Measurements from ENCODE around the gene GABRG3.

The GABRG3 gene

GRCh38 chr15:27535445-27536129, 564.6 kb downstream of the GABRG3 start:
- no peak for DNase-seq

- DNase-seq, result no peak
These were observed 567.3 kb downstream of the GABRG3 start for GRCh38 chr15:27538325-27538724.

GRCh38 chr15:27541581-27541980, 570.6 kb downstream of the GABRG3 start:
- DNase-seq, result no peak

DNA sequence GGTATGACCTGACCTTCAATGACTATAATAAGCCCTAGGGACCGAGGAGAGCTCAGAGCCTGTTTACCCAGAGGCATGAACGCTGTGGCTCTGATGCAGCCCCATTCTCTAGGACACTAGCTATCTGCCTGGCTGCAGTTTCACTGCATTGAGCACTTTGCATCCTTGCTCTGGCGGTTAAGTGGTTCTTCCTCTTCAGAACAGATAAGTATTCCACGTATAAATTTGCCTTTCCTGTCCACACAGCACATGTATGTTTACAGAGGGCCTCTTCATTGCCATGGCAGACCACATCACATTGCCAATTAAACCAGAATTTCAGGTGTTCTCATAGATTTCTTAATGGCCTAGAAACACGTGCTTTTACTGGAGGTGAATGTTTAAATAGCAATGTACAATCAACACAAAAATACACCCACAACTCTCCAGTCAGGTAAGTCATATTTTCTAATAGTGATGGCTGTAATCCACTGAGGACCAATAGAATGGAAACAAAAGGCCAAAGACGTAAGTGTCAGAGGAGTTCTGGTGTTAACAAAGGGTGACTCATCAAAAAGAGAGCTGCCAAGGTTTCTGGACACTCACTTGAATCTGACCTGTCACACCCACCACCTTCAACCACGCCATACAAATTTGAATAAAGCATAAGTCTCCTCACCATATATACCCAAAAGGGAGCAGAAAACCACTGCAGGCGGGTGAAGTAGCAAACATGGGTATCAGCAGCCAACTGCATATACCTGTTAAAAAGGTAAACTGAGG, 574.7 kb downstream of the GABRG3 start:
- no peak for DNase-seq

- no peak for DNase-seq
These were observed 578.8 kb downstream of the GABRG3 start for GRCh38 chr15:27549746-27550145.

DNA sequence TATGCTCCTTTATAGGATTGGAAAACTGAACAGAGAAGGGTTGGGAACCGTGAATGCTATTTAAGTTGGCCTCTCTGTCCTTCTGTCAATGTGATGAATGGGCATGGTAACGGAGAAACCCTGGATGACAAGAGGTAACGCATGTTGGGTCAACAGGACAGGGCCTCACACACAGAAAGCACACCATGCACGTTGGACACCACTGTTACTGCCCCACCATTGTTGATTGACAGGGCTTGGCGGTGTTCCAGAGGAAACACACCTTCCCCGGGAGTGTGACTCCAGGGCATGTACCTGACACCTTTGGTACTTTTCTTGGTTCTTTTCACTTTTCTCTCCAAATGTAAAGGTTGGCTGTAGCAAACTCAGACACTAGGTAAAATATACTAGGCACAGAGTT, 579.7 kb downstream of the GABRG3 start:
- no peak for DNase-seq

DNA sequence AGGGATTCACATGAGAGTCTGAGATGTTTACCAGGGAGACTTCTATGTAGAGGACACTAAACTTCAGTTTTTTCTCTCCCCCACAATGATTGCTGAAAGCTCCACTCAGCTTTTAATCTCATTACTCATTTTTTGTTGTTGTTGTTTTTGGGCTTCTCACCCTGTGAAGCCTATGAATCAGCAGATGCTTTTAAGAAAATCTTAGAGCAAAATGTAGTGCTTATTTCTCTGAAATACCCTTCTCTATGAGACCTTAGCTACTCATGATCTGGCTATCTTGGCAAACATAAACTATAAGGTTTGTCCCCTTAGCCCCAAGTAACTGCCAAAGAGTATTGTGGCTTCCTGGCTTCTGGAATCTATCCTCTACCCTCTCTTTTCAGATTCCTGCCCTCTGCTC, 590.8 kb downstream of the GABRG3 start:
- DNase-seq, result no peak

DNA sequence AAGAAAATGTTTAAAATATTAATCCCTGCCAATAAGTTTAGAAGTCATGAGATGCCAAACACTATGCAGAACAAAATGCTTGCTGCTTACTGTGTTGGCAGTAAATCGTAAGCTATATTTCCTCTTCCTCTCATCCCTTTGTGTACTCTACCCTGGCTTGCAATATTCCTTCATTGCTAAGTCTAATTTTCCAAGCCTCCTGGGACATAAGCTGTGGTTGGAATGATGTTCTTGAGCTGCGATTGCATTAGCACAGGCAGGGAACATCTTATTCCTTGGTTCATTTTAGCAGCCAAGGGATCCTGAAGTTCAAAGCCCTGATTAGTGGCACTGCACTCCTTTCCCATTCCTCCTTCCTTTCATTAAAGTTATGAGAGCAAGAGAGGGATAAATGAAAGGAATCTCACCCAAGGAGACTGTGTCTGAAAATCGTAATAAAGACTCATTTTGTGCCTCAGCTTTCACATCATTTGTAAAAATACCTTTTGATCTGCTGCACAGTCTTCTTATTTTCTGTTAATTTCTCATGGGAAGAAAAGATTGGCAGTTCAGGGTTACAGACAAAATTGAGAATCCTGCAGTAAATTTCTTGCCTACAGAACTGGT, 592.9 kb downstream of the GABRG3 start:
- no peak for DNase-seq

- DNase-seq, result no peak
These were observed 593.7 kb downstream of the GABRG3 start for GRCh38 chr15:27564656-27565055.

DNA sequence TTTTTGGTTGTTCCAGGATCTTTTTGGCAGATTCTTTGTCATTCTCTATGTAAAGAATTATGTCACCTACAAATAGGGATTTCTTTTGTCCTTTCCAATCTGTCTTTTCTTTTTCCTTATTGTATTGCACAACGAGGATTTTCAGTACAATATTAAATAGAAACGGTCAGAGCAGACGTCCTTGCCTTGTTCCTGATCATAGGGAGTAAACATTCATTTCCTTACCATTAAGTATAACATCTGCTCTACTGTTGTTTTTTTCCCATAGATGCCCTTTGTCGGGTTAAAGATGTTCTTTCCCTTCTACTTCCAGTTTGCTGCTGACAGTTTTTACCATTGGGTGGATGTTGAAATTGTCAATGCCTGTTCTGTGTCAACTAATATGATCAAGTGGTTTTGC, 599.8 kb downstream of the GABRG3 start:
- DNase-seq, result no peak

GRCh38 chr15:27573805-27574485, 603.0 kb downstream of the GABRG3 start:
- DNase-seq, result no peak

- DNase-seq, result no peak
These were observed 603.6 kb downstream of the GABRG3 start for GRCh38 chr15:27574541-27575054.

GRCh38 chr15:27575521-27575920, 604.5 kb downstream of the GABRG3 start:
- no peak for DNase-seq

- no peak for DNase-seq
These were observed 605.6 kb downstream of the GABRG3 start for GRCh38 chr15:27576576-27576975.

GRCh38 chr15:27579738-27580137, 608.8 kb downstream of the GABRG3 start:
- DNase-seq, result no peak

GRCh38 chr15:27582726-27583410, 611.9 kb downstream of the GABRG3 start:
- DNase-seq, result no peak

DNA sequence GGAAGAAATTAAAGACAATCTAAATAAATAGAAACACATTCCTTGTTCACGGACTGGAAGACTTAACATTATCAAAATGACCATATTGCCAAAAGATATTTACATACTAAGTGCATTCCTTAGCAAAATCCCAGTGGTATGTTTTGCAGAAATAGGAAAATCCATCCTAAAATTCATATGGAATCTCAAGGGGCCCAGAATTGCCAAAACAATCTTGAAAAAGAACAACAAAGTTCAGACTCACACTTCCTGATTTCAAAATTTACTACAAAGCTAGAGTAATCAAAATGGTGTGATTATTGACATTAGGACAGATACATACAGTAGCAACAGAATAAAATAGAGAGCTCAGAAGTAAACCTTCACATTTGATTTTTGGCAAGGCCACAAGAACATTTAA, 612.7 kb downstream of the GABRG3 start:
- no peak for DNase-seq

DNA sequence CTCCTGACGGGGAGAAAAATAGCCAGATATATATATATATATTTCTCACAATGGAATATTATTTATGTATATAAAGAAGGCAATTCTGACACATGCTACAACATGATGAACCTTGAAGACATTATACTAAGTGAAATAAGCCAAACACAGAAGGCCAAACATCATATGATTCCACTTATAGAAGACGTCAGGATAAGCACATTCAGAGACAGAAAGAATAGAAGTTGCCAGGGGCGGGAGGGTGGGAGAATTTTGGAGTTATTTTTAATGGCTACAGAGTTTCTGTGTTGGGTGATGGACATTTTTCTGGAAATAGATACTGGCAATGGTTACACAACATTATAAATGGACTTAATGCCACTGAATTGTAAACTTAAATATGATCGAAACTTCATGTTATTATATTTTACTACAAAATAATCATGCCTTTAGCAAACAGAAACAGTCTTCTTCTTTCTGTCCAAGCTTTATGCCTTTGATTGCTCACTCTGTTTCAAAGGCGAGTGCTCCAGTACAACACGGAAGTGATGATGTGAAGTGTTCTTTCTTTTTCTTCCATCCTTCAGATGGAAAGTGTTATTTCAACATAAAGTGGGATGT, 614.2 kb downstream of the GABRG3 start:
- no peak for DNase-seq

- no peak for DNase-seq
These were observed 616.8 kb downstream of the GABRG3 start for GRCh38 chr15:27587810-27588209.

GRCh38 chr15:27589260-27589659, 618.3 kb downstream of the GABRG3 start:
- no peak for DNase-seq

DNA sequence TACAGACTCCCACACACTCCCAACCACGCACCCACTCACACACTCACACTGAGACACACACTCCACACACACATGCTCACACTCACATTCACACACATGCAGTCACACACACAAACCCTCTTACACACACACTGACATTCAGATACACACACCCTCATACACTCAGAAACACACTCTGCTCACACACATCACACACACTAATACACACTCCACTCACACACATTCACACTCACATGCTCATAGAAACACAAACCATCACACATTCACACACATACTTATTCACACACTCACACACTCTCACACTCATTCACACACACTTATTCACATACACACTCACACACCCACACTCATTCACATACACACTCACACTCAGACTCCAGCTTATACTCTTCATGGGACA, 618.8 kb downstream of the GABRG3 start:
- DNase-seq, result no peak

Data from stimulated activated naive CD4-positive, alpha-beta T cell treated with Interleukin-2 at 50 U/mL for 16 hours (primary cell).